CD14-positive monocyte (primary cell): ENCODE measurements around the gene LRRC18. TPM values are rescaled to one million over a fixed set of nuclear protein-coding genes. Genes with fewer than 3 reads are reported as not detected.

Experiments
- DNase-seq, 3 donors: peaks; one replicate each; pipeline ENCODE4 v3.0.0-alpha.2; 2011 to 2022
- H2AFZ ChIP-seq: 2 replicates; pipeline ENCODE4 v1.6.0; 2012; ENCODE audit warnings: mild to moderate bottlenecking, low read depth, low read length, inconsistent platforms; ENCODE audit not compliant: insufficient read depth, poor library complexity, severe bottlenecking
- H3K27ac ChIP-seq, 2 donors: 1 replicate in 1 of 2; 2 replicates in 1 of 2; pipeline ENCODE4 v1.5.1; 2012 to 2013; ENCODE audit warnings: low read length in 2 of 2, control low read depth in 1 of 2, inconsistent platforms in 1 of 2, low read depth in 1 of 2, mild to moderate bottlenecking in 1 of 2
- H3K27me3 ChIP-seq, 2 donors: one replicate each; pipeline versions ENCODE4 v1.6.0 to v1.6.1; 2011 to 2013; ENCODE audit warnings: low read length in 2 of 2; ENCODE audit not compliant: control insufficient read depth in 2 of 2, insufficient read depth in 2 of 2
- H3K36me3 ChIP-seq, 2 donors: replicated peaks in 1 of 2; 1 replicate in 1 of 2; 2 replicates in 1 of 2; pipeline versions ENCODE4 v1.5.1 to v1.6.1; 2012 to 2013; ENCODE audit warnings: low read length in 2 of 2, control low read depth in 1 of 2, inconsistent platforms in 1 of 2, mild to moderate bottlenecking in 1 of 2; ENCODE audit not compliant: insufficient read depth in 2 of 2, control insufficient read depth in 1 of 2
- H3K4me1 ChIP-seq, 2 donors: 1 replicate in 1 of 2; 2 replicates in 1 of 2; pipeline versions ENCODE4 v1.5.1 to v1.6.1; 2012 to 2013; ENCODE audit warnings: low read length in 2 of 2, control low read depth in 1 of 2, inconsistent platforms in 1 of 2, mild to moderate bottlenecking in 1 of 2, moderate library complexity in 1 of 2; ENCODE audit not compliant: insufficient read depth in 2 of 2, control insufficient read depth in 1 of 2
- H3K4me2 ChIP-seq: replicated peaks from 2 replicates; pipeline ENCODE3; 2012; ENCODE audit warnings: low read length, moderate library complexity, mild to moderate bottlenecking; ENCODE audit not compliant: poor library complexity, severe bottlenecking; ENCODE audit errors: extremely low read depth
- H3K4me3 ChIP-seq, 3 experiments: fragments of 200-600 bp in 1 of 3; sonication (generic) in 1 of 3; replicated peaks in 1 of 3; 1 replicate in 2 of 3; 2 replicates in 1 of 3; pipeline ENCODE4 v1.5.1; 2011 to 2013; ENCODE audit warnings: low read length in 3 of 3, mild to moderate bottlenecking in 3 of 3, control low read depth in 2 of 3, low read depth in 2 of 3, inconsistent platforms in 1 of 3, moderate library complexity in 1 of 3
- H3K79me2 ChIP-seq: 2 replicates; pipeline ENCODE4 v1.6.0; 2012; ENCODE audit warnings: mild to moderate bottlenecking, control low read depth, inconsistent platforms, low read length, moderate library complexity; ENCODE audit not compliant: insufficient read depth
- H3K9ac ChIP-seq: 2 replicates; pipeline ENCODE4 v1.6.0; 2017; ENCODE audit warnings: low read length, mild to moderate bottlenecking; ENCODE audit not compliant: insufficient read depth, poor library complexity, severe bottlenecking
- H3K9me3 ChIP-seq, 2 donors: replicated peaks in 1 of 2; 1 replicate in 1 of 2; 2 replicates in 1 of 2; pipeline versions ENCODE4 v1.5.1 to v1.6.1; 2012 to 2013; ENCODE audit warnings: low read length in 2 of 2, control low read depth in 1 of 2; ENCODE audit not compliant: control insufficient read depth in 1 of 2, insufficient read depth in 1 of 2
- H4K20me1 ChIP-seq: 2 replicates; pipeline ENCODE4 v1.6.0; 2012; ENCODE audit warnings: mild to moderate bottlenecking, low read length, control low read depth, moderate library complexity; ENCODE audit not compliant: insufficient read depth
- H3K27ac Mint-ChIP-seq, 7 donors: one replicate each; pipeline ENCODE4 v1.8.0; 2020; ENCODE audit warnings: mild to moderate bottlenecking in 7 of 7, mixed read lengths in 7 of 7, moderate library complexity in 6 of 7, inconsistent platforms in 2 of 7
- H3K27me3 Mint-ChIP-seq, 3 donors: one replicate each; pipeline ENCODE4 v1.8.0; 2021 to 2022; ENCODE audit warnings: low read depth in 3 of 3, mild to moderate bottlenecking in 3 of 3, mixed read lengths in 3 of 3, moderate library complexity in 3 of 3, inconsistent platforms in 1 of 3
- H3K36me3 Mint-ChIP-seq, 2 donors: one replicate each; pipeline ENCODE4 v1.8.0; 2020; ENCODE audit warnings: mixed read lengths in 2 of 2, inconsistent platforms in 1 of 2, mild to moderate bottlenecking in 1 of 2
- H3K4me1 Mint-ChIP-seq: one replicate; pipeline ENCODE4 v1.8.0; 2020; ENCODE audit warnings: mild to moderate bottlenecking, mixed read lengths
- H3K4me3 Mint-ChIP-seq, 2 donors: one replicate each; pipeline ENCODE4 v1.8.0; 2020; ENCODE audit warnings: mild to moderate bottlenecking in 2 of 2, mixed read lengths in 2 of 2, moderate library complexity in 1 of 2
- H3K9me3 Mint-ChIP-seq, 7 donors: one replicate each; pipeline ENCODE4 v1.8.0; 2020 to 2022; ENCODE audit warnings: mixed read lengths in 7 of 7, mild to moderate bottlenecking in 6 of 7, moderate library complexity in 6 of 7, inconsistent platforms in 2 of 7
- WGBS: methylation state at CpG from one replicate; pipeline ENCODE4 v1.1.5; 2013; ENCODE audit warnings: missing lambda C conversion rate; ENCODE audit not compliant: insufficient coverage; 5-methylcytosine and 5-hydroxymethylcytosine counted together
- intact Hi-C, 2 donors: fragments of 100-400 bp; cut with micrococcal nuclease; formaldehyde crosslinking; loops; one replicate each; pipeline versions ENCODE4 v1.15.0 to v1.15.1; 2023
- polyA plus RNA-seq, 3 donors: library from polyadenylated mRNA; depleted of rRNA in 1 of 3; unstranded in 2 of 3; stranded (reverse) in 1 of 3; fragments of 300-500 nt in 2 of 3; fragments of >200 nt in 1 of 3; fragmentation: Illumina TruSeq in 2 of 3; gene quantifications; 1 replicate in 2 of 3; 2 replicates in 1 of 3; pipeline ENCODE4 v1.2.3, GENCODE V29; 2012 to 2021
- TF ChIP-seq, protein P1 (sequence below): fragments of 200-600 bp; IDR thresholded peaks from one replicate; pipeline ENCODE4 v1.8.0; 2022; ENCODE audit warnings: antibody characterized with exemption, mild to moderate bottlenecking

The LRRC18 gene
- polyA plus RNA-seq, 3 donors: not detected

DNA sequence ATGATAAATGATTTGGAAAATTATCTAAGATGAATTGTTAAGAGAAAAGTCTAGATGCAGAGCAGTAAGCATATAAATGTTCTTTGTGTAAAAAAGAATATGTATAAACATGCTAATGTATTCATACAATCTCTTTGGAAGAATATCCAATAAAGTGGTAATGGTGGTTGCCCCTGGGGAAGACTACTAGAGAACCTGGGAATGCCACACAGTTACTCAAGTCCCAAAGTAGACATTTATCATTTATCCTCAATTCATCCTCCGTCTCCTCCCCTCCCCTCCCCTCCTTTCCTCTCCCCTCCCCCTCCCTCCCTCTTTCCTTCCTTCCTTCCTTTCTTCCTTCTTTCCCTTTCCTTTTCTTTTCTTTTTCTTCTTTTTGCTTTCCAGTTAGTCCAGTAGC is 51.7 kb downstream of the LRRC18 start:
- Mint-ChIP-seq H3K9me3 (no peaks in the 10 kb centered on the region), H3K4me3 (no peak overlapping the region), H3K4me1 (no peaks in the 10 kb centered on the region), H3K27me3 (peaks cover 0 to 1% (median 0%) of the 10 kb centered on the region in 3 donors), H3K36me3 (peaks cover 64 to 82% of the 10 kb centered on the region in 2 donors), H3K27ac (no peak overlapping the region)
- Histone ChIP-seq H3K79me2 (no peaks in the 10 kb centered on the region), H2AFZ (no peak overlapping the region), H3K9me3 (no peaks in the 10 kb centered on the region), H3K36me3 (peaks cover 40 to 90% of the 10 kb centered on the region in 2 donors), H3K27me3 (no peaks in the 10 kb centered on the region), H3K9ac (no peak overlapping the region), H4K20me1 (no peaks in the 10 kb centered on the region), H3K4me1 (no peaks in the 10 kb centered on the region), H3K4me2 (no peak overlapping the region), H3K27ac (no peak overlapping the region), H3K4me3 (no peak overlapping the region)
- TF ChIP-seq, protein P1, sequence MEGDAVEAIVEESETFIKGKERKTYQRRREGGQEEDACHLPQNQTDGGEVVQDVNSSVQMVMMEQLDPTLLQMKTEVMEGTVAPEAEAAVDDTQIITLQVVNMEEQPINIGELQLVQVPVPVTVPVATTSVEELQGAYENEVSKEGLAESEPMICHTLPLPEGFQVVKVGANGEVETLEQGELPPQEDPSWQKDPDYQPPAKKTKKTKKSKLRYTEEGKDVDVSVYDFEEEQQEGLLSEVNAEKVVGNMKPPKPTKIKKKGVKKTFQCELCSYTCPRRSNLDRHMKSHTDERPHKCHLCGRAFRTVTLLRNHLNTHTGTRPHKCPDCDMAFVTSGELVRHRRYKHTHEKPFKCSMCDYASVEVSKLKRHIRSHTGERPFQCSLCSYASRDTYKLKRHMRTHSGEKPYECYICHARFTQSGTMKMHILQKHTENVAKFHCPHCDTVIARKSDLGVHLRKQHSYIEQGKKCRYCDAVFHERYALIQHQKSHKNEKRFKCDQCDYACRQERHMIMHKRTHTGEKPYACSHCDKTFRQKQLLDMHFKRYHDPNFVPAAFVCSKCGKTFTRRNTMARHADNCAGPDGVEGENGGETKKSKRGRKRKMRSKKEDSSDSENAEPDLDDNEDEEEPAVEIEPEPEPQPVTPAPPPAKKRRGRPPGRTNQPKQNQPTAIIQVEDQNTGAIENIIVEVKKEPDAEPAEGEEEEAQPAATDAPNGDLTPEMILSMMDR: no peak
- intact Hi-C loops: no loop called here
- DNase-seq: no peak
- WGBS: 100% methylated on average over 1 of the region's 1 CpG

DNA sequence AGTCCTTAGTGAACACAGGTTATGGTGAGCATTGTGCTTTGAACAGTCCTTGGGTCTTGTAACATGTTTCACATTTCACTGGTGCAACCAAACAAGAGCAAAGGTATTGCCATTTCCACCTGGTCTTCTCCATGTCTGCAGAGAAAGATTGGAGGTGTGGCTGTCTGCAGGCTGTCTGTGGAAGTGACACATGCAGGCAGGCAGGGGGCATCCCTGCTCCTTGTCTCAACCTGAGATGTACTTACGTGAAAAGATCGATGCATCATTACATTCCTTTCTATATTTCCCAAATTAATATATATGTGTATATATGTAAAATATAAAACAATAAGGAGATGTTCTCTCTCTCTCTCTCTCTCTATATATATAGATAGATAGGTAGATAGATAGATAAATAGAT is 54.3 kb downstream of the LRRC18 start:
- peaks cover 22 to 82% of the 10 kb centered on the region in 2 donors for H3K36me3 ChIP-seq
- DNase-seq: no peak
- H2AFZ ChIP-seq: no peak overlapping the region
- H3K9me3 ChIP-seq: no peaks in the 10 kb centered on the region
- Mint-ChIP-seq H3K9me3 (peaks cover 0 to 3% (median 0%) of the 10 kb centered on the region in 7 donors), H3K4me1 (peaks cover 6% of the 10 kb centered on the region), H3K27me3 (peaks cover 0 to 1% (median 0%) of the 10 kb centered on the region in 3 donors), H3K4me3 (no peak overlapping the region), H3K36me3 (peaks cover 48 to 76% of the 10 kb centered on the region in 2 donors), H3K27ac (no peak overlapping the region)
- no peak overlapping the region for H3K9ac ChIP-seq
- no peaks in the 10 kb centered on the region for H3K4me1 ChIP-seq
- no peaks in the 10 kb centered on the region for H3K79me2 ChIP-seq
- no peak overlapping the region for H3K4me2 ChIP-seq
- TF ChIP-seq, protein P1: no peak
- H4K20me1 ChIP-seq: no peaks in the 10 kb centered on the region
- intact Hi-C loops: no loop called here
- no peaks in the 10 kb centered on the region for H3K27me3 ChIP-seq
- H3K4me3 ChIP-seq: no peak overlapping the region
- no CpG with 5 or more reads among the region's 2 CpGs for WGBS
- no peak overlapping the region for H3K27ac ChIP-seq
